ENCODE measurements around the gene MIPOL1.

MIPOL1 gene

GRCh38 chr14:37172024-37172869 is 25.5 kb upstream of the MIPOL1 start, which contains the start of gene SLC25A21 (continued):
- peak; percentile 45; the same call in 1 of the 2 replicates for TF ChIP-seq ZNF768 (tag by site-specific recombination; IDR thresholded peaks at IDR 0.05)
- no peak for TF ChIP-seq RBAK (tag by site-specific recombination; IDR thresholded peaks at IDR 0.05)
- no peak for TF ChIP-seq ZNF555 (tag by site-specific recombination; conservative IDR thresholded peaks at IDR 0.05)
- TF ChIP-seq ZNF664 (tag by site-specific recombination; IDR thresholded peaks at IDR 0.05), result no peak
- TF ChIP-seq ZNF449 (tag by site-specific recombination; IDR thresholded peaks at IDR 0.05), result peak; percentile 90
- TF ChIP-seq ZBTB26 (tag by site-specific recombination; optimal IDR thresholded peaks at IDR 0.05), result peak; percentile 80
- no peak for TF ChIP-seq ZFP3 (tag by site-specific recombination; IDR thresholded peaks at IDR 0.05; ENCODE audit: low read depth)
- TF ChIP-seq EGR2 (tag by site-specific recombination; IDR thresholded peaks at IDR 0.05; ENCODE audit: low read depth), result peak; percentile 53
- TF ChIP-seq PRDM6 (tag by site-specific recombination; IDR thresholded peaks at IDR 0.05), result no peak
- TF ChIP-seq ZNF623 (tag by site-specific recombination; IDR thresholded peaks at IDR 0.05), result 0 out of 2 replicates have a peak, but pooled peaks have one; percentile 8

- Histone ChIP-seq H3K4me1 (ENCODE audit: control insufficient read depth, insufficient read depth, low read length) (no peaks in the 10 kb centered on the region; the same call in 1 of the 2 replicates), H3K36me3 (ENCODE audit: control insufficient read depth in 2 of 2, insufficient read depth in 1 of 2, low read length in 2 of 2) (no peaks in the 10 kb centered on the region), H3K9me3 (ENCODE audit: control insufficient read depth, insufficient read depth, low read depth, low read length) (no peaks in the 10 kb centered on the region), H3K27ac (ENCODE audit: extremely low read depth, low read depth, low read length) (peak overlapping the region; percentile 94), H3K4me3 (ENCODE audit: low read depth, low read length) (peak overlapping the region; percentile 75)
- ChIA-PET POLR2A (interaction anchor here (1.2 to 1.6 kb wide), 2 partner anchors 25 to 57 kb away, joined by 3 to 10 read pairs; partner anchors contain the start of gene MIPOL1), CTCF (interaction anchor here (0.6 kb wide), 1 partner anchor 15 kb away, joined by 3 read pairs; no protein-coding TSS in a partner anchor)
- TF ChIP-seq ZNF692 (tag by site-specific recombination; IDR thresholded peaks at IDR 0.05), result peak; percentile 70; the same call in 1 of the 2 replicates
- peak; percentile 63 for TF ChIP-seq ZFP69B (tag by site-specific recombination; IDR thresholded peaks at IDR 0.05)
- no peak for TF ChIP-seq ZNF791 (tag by site-specific recombination; IDR thresholded peaks at IDR 0.05)
These were observed 24.7 kb upstream of the MIPOL1 start for GRCh38 chr14:37172936-37173614.

- CTCF ChIA-PET, result no interaction called here
- H3K9me3 ChIP-seq (ENCODE audit: control insufficient read depth, insufficient read depth, low read depth, low read length), result no peaks in the 10 kb centered on the region
- H3K36me3 ChIP-seq (ENCODE audit: control insufficient read depth in 2 of 2, insufficient read depth in 1 of 2, low read length in 2 of 2), result no peaks in the 10 kb centered on the region
- H3K27ac ChIP-seq (ENCODE audit: extremely low read depth, low read depth, low read length), result no peak overlapping the region
- POLR2A ChIA-PET, result no interaction called here
- H3K4me1 ChIP-seq (ENCODE audit: control insufficient read depth, insufficient read depth, low read length), result no peaks in the 10 kb centered on the region
- no peak overlapping the region for H3K4me3 ChIP-seq (ENCODE audit: low read depth, low read length)
- TF ChIP-seq ZNF843 (tag by site-specific recombination; IDR thresholded peaks at IDR 0.05), result no peak
- TF ChIP-seq INSM2 (tag by site-specific recombination; IDR thresholded peaks at IDR 0.05), result no peak
- no peak for TF ChIP-seq ZFP69B (tag by site-specific recombination; IDR thresholded peaks at IDR 0.05)
- no peak for TF ChIP-seq RBAK (tag by site-specific recombination; IDR thresholded peaks at IDR 0.05)
- TF ChIP-seq ZNF2 (tag by site-specific recombination; IDR thresholded peaks at IDR 0.05), result no peak
- no peak for TF ChIP-seq KLF10 (tag by site-specific recombination; IDR thresholded peaks at IDR 0.05)
- no peak for TF ChIP-seq ZNF398 (tag by site-specific recombination; IDR thresholded peaks at IDR 0.05)
These were observed 17.7 kb upstream of the MIPOL1 start for GRCh38 chr14:37179896-37180502.
